H9 (cell line): ENCODE measurements around the gene ZNF791. TPM values are rescaled to one million over a fixed set of nuclear protein-coding genes. Genes with fewer than 3 reads are reported as not detected.

ENCODE experiments used
- DNase-seq: peaks from one replicate; pipeline ENCODE4 v3.0.0-alpha.2; 2017
- H2AFZ ChIP-seq: one replicate; pipeline ENCODE4 v1.6.1; 2013; ENCODE audit warnings: mild to moderate bottlenecking, low read length, control low read depth, moderate library complexity
- H2AK5ac ChIP-seq: 2 replicates; pipeline ENCODE4 v1.6.1; 2013; ENCODE audit warnings: low read length, control low read depth, mixed read lengths; ENCODE audit not compliant: insufficient read length
- H2BK120ac ChIP-seq: one replicate; pipeline ENCODE4 v1.6.1; 2013; ENCODE audit warnings: low read depth, mild to moderate bottlenecking, low read length, control low read depth, inconsistent platforms; ENCODE audit not compliant: poor library complexity, severe bottlenecking
- H2BK12ac ChIP-seq: 2 replicates; pipeline ENCODE4 v1.6.1; 2013; ENCODE audit warnings: low read length, control low read depth, mixed read lengths, low read depth; ENCODE audit not compliant: insufficient read length
- H2BK15ac ChIP-seq: 2 replicates; pipeline ENCODE4 v1.6.1; 2013; ENCODE audit warnings: low read depth, low read length, control low read depth
- H2BK20ac ChIP-seq: one replicate; pipeline ENCODE4 v1.6.1; 2013; ENCODE audit warnings: low read depth, mild to moderate bottlenecking, low read length, control low read depth, inconsistent platforms; ENCODE audit not compliant: poor library complexity, severe bottlenecking
- H2BK5ac ChIP-seq: 2 replicates; pipeline ENCODE4 v1.6.1; 2013; ENCODE audit warnings: low read length, control low read depth, mixed read lengths; ENCODE audit not compliant: insufficient read length
- H3K14ac ChIP-seq: 2 replicates; pipeline ENCODE4 v1.6.1; 2013; ENCODE audit warnings: low read length, control low read depth; ENCODE audit not compliant: insufficient read depth
- H3K18ac ChIP-seq: 2 replicates; pipeline ENCODE4 v1.6.1; 2013; ENCODE audit warnings: low read depth, mild to moderate bottlenecking, mixed read lengths, low read length, control low read depth; ENCODE audit not compliant: insufficient read length
- H3K23ac ChIP-seq: 2 replicates; pipeline ENCODE4 v1.6.1; 2013; ENCODE audit warnings: low read length, control low read depth, mixed read lengths, low read depth; ENCODE audit not compliant: insufficient read length
- H3K23me2 ChIP-seq: 2 replicates; pipeline ENCODE4 v1.6.1; 2013; ENCODE audit warnings: low read depth, mild to moderate bottlenecking, mixed read lengths, low read length, control low read depth; ENCODE audit not compliant: insufficient read length, poor library complexity, severe bottlenecking
- H3K27ac ChIP-seq: 2 replicates; pipeline ENCODE4 v1.5.1; 2013; ENCODE audit warnings: low read length, control low read depth, mixed read lengths, low read depth; ENCODE audit not compliant: insufficient read length
- H3K27me3 ChIP-seq: 2 replicates; pipeline ENCODE4 v1.6.1; 2013; ENCODE audit warnings: low read length, control low read depth, inconsistent platforms; ENCODE audit not compliant: insufficient read depth
- H3K4ac ChIP-seq: 2 replicates; pipeline ENCODE4 v1.6.1; 2013; ENCODE audit warnings: low read depth, mild to moderate bottlenecking, control low read depth, inconsistent platforms, low read length, moderate library complexity
- H3K4me1 ChIP-seq: 2 replicates; pipeline ENCODE4 v1.6.1; 2013; ENCODE audit warnings: low read length, control low read depth, inconsistent platforms; ENCODE audit not compliant: insufficient read depth
- H3K4me2 ChIP-seq: 2 replicates; pipeline ENCODE4 v1.6.1; 2013; ENCODE audit warnings: low read length, control low read depth, mixed read lengths; ENCODE audit not compliant: insufficient read length, insufficient read depth
- H3K56ac ChIP-seq: 2 replicates; pipeline ENCODE4 v1.6.1; 2013; ENCODE audit warnings: low read depth, mild to moderate bottlenecking, mixed read lengths, low read length, control low read depth; ENCODE audit not compliant: insufficient read length
- H3K79me1 ChIP-seq: 2 replicates; pipeline ENCODE4 v1.6.1; 2013; ENCODE audit warnings: low read depth, mild to moderate bottlenecking, moderate library complexity, low read length, control low read depth, inconsistent platforms; ENCODE audit not compliant: insufficient read depth, poor library complexity, severe bottlenecking
- H3K79me2 ChIP-seq: 2 replicates; pipeline ENCODE4 v1.6.1; 2013; ENCODE audit warnings: low read length, control low read depth, inconsistent platforms; ENCODE audit not compliant: insufficient read depth
- H3K9ac ChIP-seq: 2 replicates; pipeline ENCODE4 v1.6.1; 2013; ENCODE audit warnings: low read length, control low read depth, mixed read lengths; ENCODE audit not compliant: insufficient read length; ENCODE audit errors: extremely low read depth
- H3K9me3 ChIP-seq: one replicate; pipeline ENCODE4 v1.6.1; 2013; ENCODE audit warnings: low read depth, low read length, inconsistent platforms; ENCODE audit not compliant: control insufficient read depth
- H3T11ph ChIP-seq: one replicate; pipeline ENCODE4 v1.6.1; 2013; ENCODE audit warnings: mild to moderate bottlenecking, low read length, control low read depth, inconsistent platforms
- H4K20me1 ChIP-seq: one replicate; pipeline ENCODE4 v1.6.1; 2013; ENCODE audit not compliant: control insufficient read depth, insufficient read length, insufficient read depth
- H4K5ac ChIP-seq: 2 replicates; pipeline ENCODE4 v1.6.1; 2013; ENCODE audit warnings: low read depth, mild to moderate bottlenecking, mixed read lengths, low read length, control low read depth; ENCODE audit not compliant: insufficient read length
- H4K8ac ChIP-seq: replicated peaks from 2 replicates; pipeline ENCODE4 v1.6.1; 2013; ENCODE audit warnings: low read length, control low read depth, mixed read lengths, low read depth; ENCODE audit not compliant: insufficient read length
- H4K91ac ChIP-seq: 2 replicates; pipeline ENCODE4 v1.6.1; 2013; ENCODE audit warnings: low read depth, mild to moderate bottlenecking, moderate library complexity, mixed read lengths, low read length, control low read depth; ENCODE audit not compliant: insufficient read length
- H3K27ac Mint-ChIP-seq, 3 experiments: 2 replicates in 2 of 3; 3 replicates in 1 of 3; pipeline ENCODE4 v1.8.0; 2020 to 2021; ENCODE audit warnings: mixed read lengths in 3 of 3, mild to moderate bottlenecking in 1 of 3, moderate library complexity in 1 of 3
- H3K27me3 Mint-ChIP-seq: 2 replicates; pipeline ENCODE4 v1.8.0; 2021; ENCODE audit warnings: low read depth, mild to moderate bottlenecking, moderate library complexity, mixed read lengths
- H3K36me3 Mint-ChIP-seq, 3 experiments: 2 replicates in 2 of 3; 3 replicates in 1 of 3; pipeline ENCODE4 v1.8.0; 2020 to 2021; ENCODE audit warnings: low read depth in 3 of 3, mixed read lengths in 3 of 3; ENCODE audit not compliant: insufficient read depth in 1 of 3
- H3K4me1 Mint-ChIP-seq, 2 experiments: 2 replicates each; pipeline ENCODE4 v1.8.0; 2020; ENCODE audit warnings: mixed read lengths in 2 of 2
- H3K4me3 Mint-ChIP-seq, 2 experiments: 2 replicates in 1 of 2; 3 replicates in 1 of 2; pipeline ENCODE4 v1.8.0; 2020 to 2021; ENCODE audit warnings: mild to moderate bottlenecking in 2 of 2, mixed read lengths in 2 of 2, moderate library complexity in 1 of 2
- H3K9me3 Mint-ChIP-seq, 2 experiments: 2 replicates in 1 of 2; 3 replicates in 1 of 2; pipeline ENCODE4 v1.8.0; 2020; ENCODE audit warnings: mild to moderate bottlenecking in 2 of 2, mixed read lengths in 2 of 2, moderate library complexity in 1 of 2
- WGBS: extraction: QIAGEN DNeasy Blood & Tissue Kit; methylation state at CpG from one replicate; pipeline ENCODE4 v1.1.7; 2013; ENCODE audit warnings: missing lambda C conversion rate, low lambda C conversion rate, mixed read lengths; ENCODE audit not compliant: insufficient read length; ENCODE audit errors: extremely low coverage; 5-methylcytosine and 5-hydroxymethylcytosine counted together
- total RNA-seq: library from RNA; stranded (reverse); gene quantifications from 2 replicates; pipeline ENCODE4 v1.2.1, GENCODE V29; 2021
- TF ChIP-seq, protein P1 (sequence below): fragments of 200-600 bp; sonication (generic); conservative IDR thresholded peaks from 3 replicates; pipeline ENCODE4 v1.8.0; 2021; ENCODE audit warnings: antibody characterized with exemption, mild to moderate bottlenecking

Gene ZNF791
- total RNA-seq, 1 experiment from 2014 or later: 20.2 TPM

DNA sequence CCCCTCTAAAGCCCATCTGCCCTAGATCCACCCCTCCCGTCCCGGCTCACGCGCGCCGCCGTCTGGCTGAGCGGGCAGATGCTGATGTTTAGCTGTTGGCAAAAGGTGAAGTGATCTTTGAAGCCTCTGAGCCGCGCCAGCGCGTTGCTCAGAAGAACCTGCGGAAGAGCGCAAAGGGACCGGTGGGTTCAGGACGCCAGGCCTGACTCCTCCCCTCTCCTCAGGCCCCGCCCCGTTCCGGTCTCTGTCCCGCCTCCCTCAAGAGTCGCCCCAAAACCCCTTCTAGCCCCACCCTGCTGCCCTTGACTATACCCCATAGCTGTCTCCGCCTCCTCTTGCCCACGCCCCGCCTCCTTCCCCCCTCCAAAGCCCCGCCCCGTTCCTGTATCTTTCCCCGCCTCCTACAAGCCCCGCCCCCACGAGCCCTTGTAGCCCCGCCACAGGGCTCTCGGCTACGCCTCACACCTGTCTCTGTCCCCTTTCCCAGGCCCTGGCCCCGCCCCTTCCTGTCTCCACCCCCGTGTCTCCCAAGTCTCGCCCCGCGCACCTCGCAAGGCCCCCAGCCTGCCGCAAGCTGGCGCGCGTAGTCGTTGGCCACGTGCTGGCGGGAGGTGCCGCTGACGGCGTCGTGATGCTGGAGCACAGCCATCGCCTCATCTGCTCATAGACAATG is 46.3 kb downstream of the ZNF791 start:
- Histone ChIP-seq H3K23ac (no peak overlapping the region), H2BK5ac (no peak overlapping the region), H2BK120ac (no peak overlapping the region), H3K27me3 (no peaks in the 10 kb centered on the region), H4K5ac (no peak overlapping the region), H4K20me1 (no peaks in the 10 kb centered on the region), H3K23me2 (no peaks in the 10 kb centered on the region), H3K9ac (no peak overlapping the region), H3K14ac (no peak overlapping the region), H4K91ac (no peak overlapping the region), H2AK5ac (no peak overlapping the region), H3K4me1 (no peaks in the 10 kb centered on the region), H3K79me2 (no peaks in the 10 kb centered on the region; the same call in 1 of the 2 replicates), H3K4me2 (no peak overlapping the region), H2BK20ac (no peak overlapping the region), H3K9me3 (no peaks in the 10 kb centered on the region), H3K56ac (no peak overlapping the region), H3K27ac (no peak overlapping the region), H2AFZ (no peak overlapping the region), H2BK15ac (no peak overlapping the region), H4K8ac (no peak overlapping the region), H3T11ph (no peak overlapping the region), H2BK12ac (no peak overlapping the region), H3K79me1 (no peaks in the 10 kb centered on the region), H3K18ac (peak overlapping the region; percentile 70), H3K4ac (no peak overlapping the region)
- Mint-ChIP-seq H3K4me3 (peak overlapping the region in 1 of 2 experiments; percentile 42; a peak in 2 of 5 replicates), H3K27ac (peak overlapping the region in 1 of 3 experiments; percentile 77; a peak in 4 of 7 replicates), H3K27me3 (no peaks in the 10 kb centered on the region; the same call in 1 of the 2 replicates), H3K36me3 (peaks cover 26 to 56% (median 48%) of the 10 kb centered on the region in 3 experiments), H3K4me1 (peaks cover 0 to 6% of the 10 kb centered on the region in 2 experiments; a peak in 2 of 4 replicates), H3K9me3 (no peaks in the 10 kb centered on the region)
- peak; percentile 97 for DNase-seq
- WGBS: no CpG with 5 or more reads among the region's 50 CpGs
- TF ChIP-seq, protein P1, sequence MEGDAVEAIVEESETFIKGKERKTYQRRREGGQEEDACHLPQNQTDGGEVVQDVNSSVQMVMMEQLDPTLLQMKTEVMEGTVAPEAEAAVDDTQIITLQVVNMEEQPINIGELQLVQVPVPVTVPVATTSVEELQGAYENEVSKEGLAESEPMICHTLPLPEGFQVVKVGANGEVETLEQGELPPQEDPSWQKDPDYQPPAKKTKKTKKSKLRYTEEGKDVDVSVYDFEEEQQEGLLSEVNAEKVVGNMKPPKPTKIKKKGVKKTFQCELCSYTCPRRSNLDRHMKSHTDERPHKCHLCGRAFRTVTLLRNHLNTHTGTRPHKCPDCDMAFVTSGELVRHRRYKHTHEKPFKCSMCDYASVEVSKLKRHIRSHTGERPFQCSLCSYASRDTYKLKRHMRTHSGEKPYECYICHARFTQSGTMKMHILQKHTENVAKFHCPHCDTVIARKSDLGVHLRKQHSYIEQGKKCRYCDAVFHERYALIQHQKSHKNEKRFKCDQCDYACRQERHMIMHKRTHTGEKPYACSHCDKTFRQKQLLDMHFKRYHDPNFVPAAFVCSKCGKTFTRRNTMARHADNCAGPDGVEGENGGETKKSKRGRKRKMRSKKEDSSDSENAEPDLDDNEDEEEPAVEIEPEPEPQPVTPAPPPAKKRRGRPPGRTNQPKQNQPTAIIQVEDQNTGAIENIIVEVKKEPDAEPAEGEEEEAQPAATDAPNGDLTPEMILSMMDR: no peak
